ENCODE results near the gene TAF4B.

DNA sequence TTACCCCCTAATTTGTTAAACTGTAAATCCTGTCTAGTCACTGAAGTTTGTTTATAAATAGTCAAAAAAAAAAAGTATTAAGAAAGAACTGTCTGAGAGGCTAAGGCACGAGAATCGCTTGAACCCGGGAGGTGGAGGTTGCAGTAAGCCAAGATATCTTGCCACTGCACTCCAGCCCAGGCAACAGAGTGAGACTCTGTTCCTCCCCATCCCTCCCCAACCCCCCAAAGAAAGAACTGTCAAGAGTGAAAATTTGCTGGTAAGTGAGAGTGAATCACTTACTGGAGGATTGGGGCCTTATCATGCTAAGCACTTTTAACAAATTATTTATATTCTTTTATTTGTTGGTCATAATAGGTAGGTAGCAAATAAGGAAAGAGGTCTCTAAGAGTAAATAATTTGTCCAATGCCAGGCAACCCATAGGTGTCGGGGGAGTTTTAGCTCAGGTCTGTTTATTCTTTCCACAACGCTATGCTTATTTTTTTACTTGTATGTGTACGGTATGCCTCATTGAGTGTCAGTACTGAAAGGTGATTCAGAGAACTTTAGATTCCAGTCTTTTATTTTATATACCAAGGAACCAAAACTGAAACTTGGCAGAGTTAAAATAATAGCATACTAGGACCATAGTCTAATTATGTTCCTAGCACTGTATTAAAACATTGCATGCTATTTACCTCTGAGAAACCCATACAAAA, 2.5 kb downstream of the TAF4B start:
- TF ChIP-seq POLR2A (IDR thresholded peaks at IDR 0.05; ENCODE audit: low read length): no peak
- TF ChIP-seq GATA1 (IDR thresholded peaks at IDR 0.05; ENCODE audit: low read depth, low read length): no peak
